SK-N-SH (cell line): ENCODE data around the gene ZNF296.

Experiments
- CTCF ChIP-seq: fragments of 200-600 bp; sonication (generic); IDR thresholded peaks from 2 replicates; pipeline ENCODE4 v1.6.1; 2017; ENCODE audit warnings: antibody characterized with exemption, mild to moderate bottlenecking, moderate library complexity
- EP300 ChIP-seq, 2 experiments: IDR thresholded peaks; 2 replicates each; pipeline versions ENCODE4 v1.4.0 to v1.6.1; 2012; ENCODE audit warnings: borderline replicate concordance in 1 of 2, low read depth in 1 of 2, low read length in 1 of 2
- POLR2AphosphoS5 ChIP-seq: IDR thresholded peaks from 2 replicates; pipeline ENCODE4 v1.6.1; 2012; ENCODE audit warnings: low read depth, low read length
- TAF1 ChIP-seq: IDR thresholded peaks from 2 replicates; pipeline ENCODE4 v1.6.1; 2012; ENCODE audit warnings: low read depth, mild to moderate bottlenecking, low read length, moderate library complexity, borderline replicate concordance

- no peak for TF ChIP-seq EP300 (IDR thresholded peaks at IDR 0.05; ENCODE audit: borderline replicate concordance in 1 of 2, low read depth in 1 of 2, low read length in 1 of 2)
- no peak for TF ChIP-seq POLR2AphosphoS5
- TF ChIP-seq CTCF, result no peak
- no peak for TF ChIP-seq TAF1
Measured at GRCh38 chr19:45124021-45124420, 47.7 kb upstream of the ZNF296 start.
